Mesenchymal stem cell (in vitro differentiated cells and primary cell): ENCODE data around the gene LRRC10B. TPM values are rescaled to one million over a fixed set of nuclear protein-coding genes. Genes with fewer than 3 reads are reported as not detected.

Source experiments
- DNase-seq: peaks from one replicate; pipeline ENCODE4 v3.0.0-alpha.2; 2013
- H2AFZ ChIP-seq: one replicate; pipeline ENCODE4 v1.6.1; 2013; ENCODE audit warnings: low read depth, mild to moderate bottlenecking, control low read depth, inconsistent platforms, low read length, moderate library complexity
- H2AK5ac ChIP-seq: 2 replicates; pipeline ENCODE4 v1.6.1; 2013; ENCODE audit warnings: low read length, moderate library complexity, mild to moderate bottlenecking, inconsistent platforms; ENCODE audit not compliant: severe bottlenecking
- H2BK120ac ChIP-seq: one replicate; pipeline ENCODE4 v1.6.1; 2013; ENCODE audit warnings: low read depth, mild to moderate bottlenecking, inconsistent platforms, low read length, moderate library complexity
- H2BK12ac ChIP-seq, 2 experiments: one replicate each; pipeline ENCODE4 v1.6.1; 2013; ENCODE audit warnings: inconsistent platforms in 2 of 2, low read length in 2 of 2, mild to moderate bottlenecking in 2 of 2, moderate library complexity in 2 of 2, control low read depth in 1 of 2
- H2BK15ac ChIP-seq: one replicate; pipeline ENCODE4 v1.6.1; 2013; ENCODE audit warnings: mild to moderate bottlenecking, low read depth, inconsistent platforms; ENCODE audit not compliant: poor library complexity, severe bottlenecking
- H2BK5ac ChIP-seq: 2 replicates; pipeline ENCODE4 v1.6.1; 2013; ENCODE audit warnings: low read depth, mild to moderate bottlenecking, low read length, control low read depth, inconsistent platforms; ENCODE audit not compliant: poor library complexity, severe bottlenecking
- H3K14ac ChIP-seq, 2 experiments: one replicate each; pipeline ENCODE4 v1.6.1; 2013; ENCODE audit warnings: inconsistent platforms in 2 of 2, low read length in 2 of 2, control low read depth in 1 of 2, mild to moderate bottlenecking in 1 of 2, moderate library complexity in 1 of 2
- H3K18ac ChIP-seq, 2 experiments: one replicate each; pipeline ENCODE4 v1.6.1; 2013; ENCODE audit warnings: inconsistent platforms in 2 of 2, low read length in 2 of 2, control low read depth in 1 of 2, low read depth in 1 of 2, mild to moderate bottlenecking in 1 of 2
- H3K23ac ChIP-seq, 2 experiments: one replicate each; pipeline ENCODE4 v1.6.1; 2013; ENCODE audit warnings: inconsistent platforms in 2 of 2, low read length in 2 of 2, mild to moderate bottlenecking in 2 of 2, moderate library complexity in 2 of 2, control low read depth in 1 of 2
- H3K27ac ChIP-seq: 2 replicates; pipeline ENCODE4 v1.5.1; 2013; ENCODE audit warnings: mild to moderate bottlenecking, moderate library complexity, low read length, control low read depth, inconsistent platforms; ENCODE audit not compliant: poor library complexity, severe bottlenecking
- H3K27me3 ChIP-seq, 2 experiments: 2 replicates each; pipeline versions ENCODE4 v1.6.1 to v1.7.0; 2013; ENCODE audit warnings: low read length in 2 of 2, mild to moderate bottlenecking in 2 of 2, moderate library complexity in 2 of 2, control low read depth in 1 of 2, inconsistent platforms in 1 of 2; ENCODE audit not compliant: control insufficient read depth in 1 of 2, insufficient read depth in 1 of 2
- H3K36me3 ChIP-seq, 2 experiments: 2 replicates each; pipeline versions ENCODE4 v1.6.1 to v1.7.0; 2013; ENCODE audit warnings: low read length in 2 of 2, control low read depth in 1 of 2, inconsistent platforms in 1 of 2, low read depth in 1 of 2, mild to moderate bottlenecking in 1 of 2; ENCODE audit not compliant: insufficient read depth in 2 of 2, control insufficient read depth in 1 of 2
- H3K4ac ChIP-seq, 2 experiments: one replicate each; pipeline ENCODE4 v1.6.1; 2013; ENCODE audit warnings: inconsistent platforms in 2 of 2, low read length in 2 of 2, mild to moderate bottlenecking in 2 of 2, moderate library complexity in 2 of 2, control low read depth in 1 of 2, low read depth in 1 of 2
- H3K4me1 ChIP-seq: 2 replicates; pipeline ENCODE4 v1.6.1; 2013; ENCODE audit warnings: low read depth, low read length, control low read depth; ENCODE audit not compliant: control insufficient read depth, insufficient read depth
- H3K4me2 ChIP-seq: 2 replicates; pipeline ENCODE4 v1.6.1; 2013; ENCODE audit warnings: low read length, mild to moderate bottlenecking, inconsistent platforms; ENCODE audit not compliant: poor library complexity, severe bottlenecking
- H3K4me3 ChIP-seq, 2 experiments: 2 replicates each; pipeline versions ENCODE4 v1.5.1 to v1.7.0; 2013; ENCODE audit warnings: low read length in 2 of 2, mild to moderate bottlenecking in 2 of 2, control low read depth in 1 of 2, low read depth in 1 of 2; ENCODE audit not compliant: insufficient read depth in 1 of 2
- H3K79me1 ChIP-seq: replicated peaks from 2 replicates; pipeline ENCODE4 v1.6.1; 2013; ENCODE audit warnings: mild to moderate bottlenecking, control low read depth, low read length, inconsistent platforms; ENCODE audit not compliant: poor library complexity, severe bottlenecking
- H3K9ac ChIP-seq: 2 replicates; pipeline ENCODE4 v1.7.0; 2013; ENCODE audit warnings: mild to moderate bottlenecking, low read length, moderate library complexity
- H3K9me3 ChIP-seq: 2 replicates; pipeline ENCODE4 v1.7.0; 2013; ENCODE audit warnings: mild to moderate bottlenecking, low read length; ENCODE audit not compliant: control insufficient read depth
- H4K8ac ChIP-seq: one replicate; pipeline ENCODE4 v1.6.1; 2013; ENCODE audit warnings: inconsistent platforms, mild to moderate bottlenecking, low read length, moderate library complexity
- H4K91ac ChIP-seq: one replicate; pipeline ENCODE4 v1.6.1; 2013; ENCODE audit warnings: mild to moderate bottlenecking, low read length, inconsistent platforms
- WGBS: methylation state at CpG from one replicate; pipeline ENCODE4 v1.1.7; 2013; ENCODE audit warnings: mixed read lengths; 5-methylcytosine and 5-hydroxymethylcytosine counted together
- small RNA-seq: library from polyadenylated mRNA; stranded (forward); fragments of <200 nt; extraction: miRNeasy Mini kit (QIAGEN cat#:217004); gene quantifications from one replicate; pipeline ENCODE3, GENCODE V24; 2013; ENCODE audit warnings: low read depth

Gene LRRC10B

GRCh38 chr11:61555051-61555969, 46.8 kb downstream of the LRRC10B start:
- Histone ChIP-seq H3K4ac (no peak overlapping the region), H3K4me2 (no peak overlapping the region), H3K36me3 (no peaks in the 10 kb centered on the region), H3K18ac (no peak overlapping the region), H2AFZ (no peak overlapping the region), H2BK120ac (no peak overlapping the region), H3K79me1 (no peaks in the 10 kb centered on the region), H3K9me3 (no peaks in the 10 kb centered on the region), H4K8ac (no peak overlapping the region), H3K4me3 (peak overlapping the region in 1 of 2 experiments; percentile 24), H3K14ac (no peak overlapping the region), H3K9ac (no peak overlapping the region), H2AK5ac (no peak overlapping the region), H3K4me1 (peaks cover 5% of the 10 kb centered on the region), H2BK12ac (no peak overlapping the region), H3K23ac (no peak overlapping the region), H3K27ac (no peak overlapping the region), H2BK15ac (no peak overlapping the region), H4K91ac (no peak overlapping the region), H3K27me3 (peaks cover 75 to 94% of the 10 kb centered on the region in 2 experiments), H2BK5ac (no peak overlapping the region)
- WGBS = 10% methylated on average over 41 of the region's 57 CpGs
- peak; percentile 13 for DNase-seq

DNA sequence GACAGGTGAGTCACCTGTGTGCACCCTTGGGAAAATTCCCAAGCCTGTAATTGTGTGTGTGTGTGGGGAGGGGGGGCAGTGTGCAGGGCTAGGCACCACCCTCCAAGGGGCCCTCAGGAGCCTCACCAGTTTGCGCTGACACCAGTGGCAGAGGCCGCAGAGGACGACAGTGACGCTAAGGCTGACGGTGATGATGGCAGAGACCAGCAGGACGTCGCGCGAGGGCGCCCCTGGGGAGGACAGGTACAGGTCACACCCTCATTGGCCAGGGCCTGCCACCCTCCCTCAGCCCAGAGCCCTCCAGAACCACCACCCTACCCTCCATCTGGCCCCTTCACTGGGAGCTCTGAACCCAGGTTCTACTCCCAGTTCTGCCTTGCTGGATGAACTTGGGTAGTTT, 47.4 kb downstream of the LRRC10B start:
- no peak for DNase-seq
- Histone ChIP-seq H2BK15ac (no peak overlapping the region), H3K14ac (no peak overlapping the region), H3K9ac (no peak overlapping the region), H3K4ac (no peak overlapping the region), H3K4me2 (no peak overlapping the region), H3K27me3 (peaks cover 81 to 94% of the 10 kb centered on the region in 2 experiments), H3K36me3 (no peaks in the 10 kb centered on the region), H3K18ac (no peak overlapping the region), H3K4me3 (peak overlapping the region in 1 of 2 experiments; percentile 15), H3K23ac (peak overlapping the region in 1 of 2 experiments; percentile 50), H2BK5ac (no peak overlapping the region), H4K8ac (no peak overlapping the region), H2AFZ (no peak overlapping the region), H2BK12ac (no peak overlapping the region), H3K79me1 (no peaks in the 10 kb centered on the region), H3K27ac (no peak overlapping the region), H2AK5ac (no peak overlapping the region), H3K9me3 (no peaks in the 10 kb centered on the region), H4K91ac (no peak overlapping the region), H3K4me1 (peaks cover 5% of the 10 kb centered on the region), H2BK120ac (no peak overlapping the region)
- WGBS = 63% methylated on average over 10 of the region's 10 CpGs

DNA sequence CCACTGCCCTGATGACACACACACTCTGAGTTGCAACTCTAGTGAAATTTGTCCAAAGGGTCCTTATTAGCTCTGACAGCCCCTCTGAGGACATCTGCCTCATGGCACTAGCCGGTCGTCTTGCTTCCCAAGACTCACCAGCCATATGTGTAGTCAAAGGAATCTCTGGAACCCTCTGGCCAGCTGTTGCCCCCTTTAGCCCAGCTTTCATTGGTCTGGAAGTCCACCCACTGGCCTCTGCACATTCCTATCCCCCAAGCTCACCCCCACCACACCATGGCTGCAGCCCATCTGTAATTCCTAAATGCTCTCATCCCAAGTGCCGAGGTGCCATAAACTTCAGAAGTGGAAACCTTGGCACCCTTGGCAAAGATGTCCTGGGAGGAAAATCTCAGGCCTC, 48.1 kb downstream of the LRRC10B start:
- no peak overlapping the region for H3K4ac ChIP-seq
- H3K9ac ChIP-seq = no peak overlapping the region
- H3K27me3 ChIP-seq = peaks cover 80 to 94% of the 10 kb centered on the region in 2 experiments
- no peak overlapping the region for H3K14ac ChIP-seq
- no peak overlapping the region for H2BK12ac ChIP-seq
- no peak overlapping the region for H2BK15ac ChIP-seq
- no peak overlapping the region for H3K27ac ChIP-seq
- no peak overlapping the region for H2BK5ac ChIP-seq
- no peaks in the 10 kb centered on the region for H3K36me3 ChIP-seq
- H3K79me1 ChIP-seq = no peaks in the 10 kb centered on the region
- no peak overlapping the region for H3K23ac ChIP-seq
- H2AFZ ChIP-seq = no peak overlapping the region
- peaks cover 5% of the 10 kb centered on the region for H3K4me1 ChIP-seq
- H3K4me2 ChIP-seq = no peak overlapping the region
- no peak overlapping the region for H3K18ac ChIP-seq
- no peak overlapping the region for H3K4me3 ChIP-seq
- no peak overlapping the region for H2BK120ac ChIP-seq
- no peak overlapping the region for H4K91ac ChIP-seq
- no peak for DNase-seq
- WGBS = 86% methylated on average over 3 of the region's 3 CpGs
- no peak overlapping the region for H2AK5ac ChIP-seq
- H3K9me3 ChIP-seq = no peaks in the 10 kb centered on the region
- no peak overlapping the region for H4K8ac ChIP-seq

Small RNA genes within 50 kb of the gene (small RNA-seq; reads per million reads assigned to genes)
- gene MIR4488 = not detected
